WTC11 (cell line): ENCODE measurements around the gene ZNF358. TPM values are rescaled to one million over a fixed set of nuclear protein-coding genes. Genes with fewer than 3 reads are reported as not detected.

Experiments
- ATAC-seq: fragments of 200-7000 bp; cut with Tn5 transposase; 2 replicates; pipeline ENCODE4 v1.10.0; 2021; ENCODE audit warnings: mild to moderate bottlenecking, moderate library complexity
- CTCF ChIA-PET: fragments of 300-600 bp; sonication (Branson Sonifier 250); formaldehyde crosslinking; loops from one replicate; lab custom pipeline; 2021; ENCODE audit warnings: antibody characterized with exemption; lab: Charles Lee
- POLR2A ChIA-PET: fragments of 350-600 bp; sonication (Branson Sonifier 250); formaldehyde crosslinking; loops from one replicate; lab custom pipeline; 2021; ENCODE audit warnings: antibody characterized with exemption; lab: Charles Lee
- DNase-seq: peaks from one replicate; pipeline ENCODE4 v3.0.0; 2021; ENCODE audit warnings: low spot score
- H3K27ac Mint-ChIP-seq: 2 replicates; pipeline ENCODE4 v1.8.0; 2021; ENCODE audit warnings: mixed read lengths
- H3K27me3 Mint-ChIP-seq: 2 replicates; pipeline ENCODE4 v1.8.0; 2021; ENCODE audit warnings: low read depth, mild to moderate bottlenecking, moderate library complexity, mixed read lengths
- H3K36me3 Mint-ChIP-seq: 2 replicates; pipeline ENCODE4 v1.8.0; 2021; ENCODE audit warnings: mixed read lengths
- H3K4me1 Mint-ChIP-seq: 2 replicates; pipeline ENCODE4 v1.8.0; 2022; ENCODE audit warnings: mixed read lengths
- H3K4me3 Mint-ChIP-seq: 2 replicates; pipeline ENCODE4 v1.8.0; 2021; ENCODE audit warnings: mild to moderate bottlenecking, moderate library complexity, mixed read lengths
- H3K9me3 Mint-ChIP-seq: 2 replicates; pipeline ENCODE4 v1.8.0; 2021; ENCODE audit warnings: mixed read lengths
- CREM ChIP-seq: sonication (generic); formaldehyde crosslinking; IDR thresholded peaks from 2 replicates; pipeline ENCODE4 v1.8.1; 2022; ENCODE audit warnings: mild to moderate bottlenecking, missing genetic modification reagents, moderate library complexity
- CTCF ChIP-seq: fragments of 200-600 bp; IDR thresholded peaks from 2 replicates; pipeline ENCODE4 v1.8.0; 2022; ENCODE audit warnings: antibody characterized with exemption
- GTF2I ChIP-seq: fragments of 250-450 bp; sonication (Bioruptor Pico); conservative IDR thresholded peaks from 2 replicates; pipeline ENCODE4 v1.4.0; 2021; ENCODE audit warnings: mild to moderate bottlenecking
- JAZF1 ChIP-seq: fragments of 250-450 bp; sonication (Bioruptor Pico); IDR thresholded peaks from 2 replicates; pipeline ENCODE4 v1.9.0; 2021; ENCODE audit warnings: moderate library complexity, mild to moderate bottlenecking, inconsistent platforms
- JUN ChIP-seq: sonication (generic); formaldehyde crosslinking; IDR thresholded peaks from 2 replicates; pipeline ENCODE4 v1.8.0; 2023; ENCODE audit warnings: mild to moderate bottlenecking, missing genetic modification reagents
- NR2C2 ChIP-seq: sonication (generic); formaldehyde crosslinking; IDR thresholded peaks from 2 replicates; pipeline ENCODE4 v1.8.0; 2022; ENCODE audit warnings: mild to moderate bottlenecking, missing genetic modification reagents
- SMAD4 ChIP-seq: sonication (generic); formaldehyde crosslinking; IDR thresholded peaks from 2 replicates; pipeline ENCODE4 v1.8.0; 2022; ENCODE audit warnings: mild to moderate bottlenecking, missing genetic modification reagents
- SOX15 ChIP-seq: fragments of 250-450 bp; sonication (Bioruptor Pico); IDR thresholded peaks from 2 replicates; pipeline ENCODE4 v1.9.0; 2021; ENCODE audit warnings: mild to moderate bottlenecking
- SP1 ChIP-seq: sonication (generic); formaldehyde crosslinking; conservative IDR thresholded peaks from 2 replicates; pipeline ENCODE4 v1.8.1; 2022; ENCODE audit warnings: missing genetic modification reagents
- ZNF121 ChIP-seq: sonication (generic); formaldehyde crosslinking; IDR thresholded peaks from 2 replicates; pipeline ENCODE4 v1.8.0; 2023; ENCODE audit warnings: missing genetic modification reagents
- ZNF317 ChIP-seq: sonication (generic); formaldehyde crosslinking; IDR thresholded peaks from 2 replicates; pipeline ENCODE4 v1.8.1; 2023; ENCODE audit warnings: low read depth, mild to moderate bottlenecking, moderate library complexity, missing genetic modification reagents, borderline replicate concordance
- ZNF671 ChIP-seq: fragments of 250-450 bp; sonication (Bioruptor Pico); IDR thresholded peaks from 2 replicates; pipeline ENCODE4 v1.8.0; 2021; ENCODE audit warnings: mild to moderate bottlenecking
- total RNA-seq: library from RNA; stranded (reverse); gene quantifications from 3 replicates; pipeline ENCODE4 v1.2.3, GENCODE V29; 2021
- TF ChIP-seq, protein P1 (sequence below): sonication (generic); formaldehyde crosslinking; IDR thresholded peaks from 2 replicates; pipeline ENCODE4 v1.8.0; 2023; ENCODE audit warnings: mild to moderate bottlenecking, missing genetic modification reagents
- TF ChIP-seq, protein P2 (sequence below): fragments of 250-450 bp; sonication (Bioruptor Pico); conservative IDR thresholded peaks from 2 replicates; pipeline ENCODE4 v1.9.0; 2021; ENCODE audit warnings: mild to moderate bottlenecking
- TF ChIP-seq, protein P3 (sequence below): sonication (generic); formaldehyde crosslinking; IDR thresholded peaks from 2 replicates; pipeline ENCODE4 v1.8.1; 2022; ENCODE audit warnings: low read depth, missing genetic modification reagents, borderline replicate concordance
- TF ChIP-seq, protein P4 (sequence below): fragments of 250-450 bp; sonication (Bioruptor Pico); IDR thresholded peaks from 2 replicates; pipeline ENCODE4 v1.9.0; 2021; ENCODE audit warnings: mild to moderate bottlenecking, borderline replicate concordance

Gene ZNF358
- total RNA-seq, 1 experiment from 2014 or later: 37.5 TPM

DNA sequence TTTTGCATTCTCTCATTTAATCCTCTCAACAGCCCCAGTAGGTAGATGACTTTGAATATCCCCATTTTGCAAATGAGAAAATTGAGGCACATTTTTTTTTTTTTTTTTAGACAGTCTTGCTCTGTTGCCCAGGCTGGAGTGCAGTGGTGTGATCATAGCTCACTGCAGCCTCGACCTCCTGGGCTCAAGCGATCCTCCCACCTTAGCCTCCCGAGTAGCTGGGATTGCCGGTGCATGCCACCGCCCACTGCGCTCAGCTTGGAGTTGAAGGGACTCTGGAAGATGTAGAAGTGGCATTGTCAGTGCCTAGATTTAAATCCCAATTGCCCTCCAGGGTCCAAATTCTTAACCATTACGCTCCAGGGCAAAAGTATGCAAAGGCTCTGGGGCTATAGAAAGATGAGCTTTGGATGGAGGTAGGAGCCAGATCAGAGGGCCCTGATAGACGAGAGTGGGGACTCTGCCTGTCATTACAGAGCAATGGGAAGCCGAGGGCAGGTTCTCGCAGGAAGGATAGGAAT is 5.7 kb downstream of the ZNF358 start:
- TF ChIP-seq GTF2I: peak; percentile 52; the same call in 1 of the 2 replicates
- TF ChIP-seq, protein P1, sequence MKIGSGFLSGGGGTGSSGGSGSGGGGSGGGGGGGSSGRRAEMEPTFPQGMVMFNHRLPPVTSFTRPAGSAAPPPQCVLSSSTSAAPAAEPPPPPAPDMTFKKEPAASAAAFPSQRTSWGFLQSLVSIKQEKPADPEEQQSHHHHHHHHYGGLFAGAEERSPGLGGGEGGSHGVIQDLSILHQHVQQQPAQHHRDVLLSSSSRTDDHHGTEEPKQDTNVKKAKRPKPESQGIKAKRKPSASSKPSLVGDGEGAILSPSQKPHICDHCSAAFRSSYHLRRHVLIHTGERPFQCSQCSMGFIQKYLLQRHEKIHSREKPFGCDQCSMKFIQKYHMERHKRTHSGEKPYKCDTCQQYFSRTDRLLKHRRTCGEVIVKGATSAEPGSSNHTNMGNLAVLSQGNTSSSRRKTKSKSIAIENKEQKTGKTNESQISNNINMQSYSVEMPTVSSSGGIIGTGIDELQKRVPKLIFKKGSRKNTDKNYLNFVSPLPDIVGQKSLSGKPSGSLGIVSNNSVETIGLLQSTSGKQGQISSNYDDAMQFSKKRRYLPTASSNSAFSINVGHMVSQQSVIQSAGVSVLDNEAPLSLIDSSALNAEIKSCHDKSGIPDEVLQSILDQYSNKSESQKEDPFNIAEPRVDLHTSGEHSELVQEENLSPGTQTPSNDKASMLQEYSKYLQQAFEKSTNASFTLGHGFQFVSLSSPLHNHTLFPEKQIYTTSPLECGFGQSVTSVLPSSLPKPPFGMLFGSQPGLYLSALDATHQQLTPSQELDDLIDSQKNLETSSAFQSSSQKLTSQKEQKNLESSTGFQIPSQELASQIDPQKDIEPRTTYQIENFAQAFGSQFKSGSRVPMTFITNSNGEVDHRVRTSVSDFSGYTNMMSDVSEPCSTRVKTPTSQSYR: no peak
- peaks cover 15% of the 10 kb centered on the region for H3K4me1 Mint-ChIP-seq
- H3K27ac Mint-ChIP-seq: peak overlapping the region; percentile 21
- peak overlapping the region; percentile 77 for H3K4me3 Mint-ChIP-seq
- H3K36me3 Mint-ChIP-seq: no peaks in the 10 kb centered on the region
- POLR2A ChIA-PET: interaction anchor here (0.7 to 2.0 kb wide), 7 partner anchors 8 to 29 kb away, joined by 3 to 16 read pairs (median 4); partner anchors contain the start of gene PNPLA6
- H3K27me3 Mint-ChIP-seq: no peaks in the 10 kb centered on the region; the same call in 1 of the 2 replicates
- ATAC-seq (peak; percentile 20), DNase-seq (no peak)
- CTCF ChIA-PET: interaction anchor here (0.6 to 2.6 kb wide), 9 partner anchors 14 to 1832 kb away, joined by 3 to 12 read pairs (median 5); partner anchors contain the start of genes PNPLA6 and TRAPPC5
- H3K9me3 Mint-ChIP-seq: no peaks in the 10 kb centered on the region

GRCh38 chr19:7522072-7522922 is 6.4 kb downstream of the ZNF358 start, which contains the start of gene MCOLN1:
Gene MCOLN1 (plus strand): TSS chr19:7522624. CDS start chr19:7522751, 127 bp downstream.
- Mint-ChIP-seq H3K27ac (peak within 1 kb of the TSS; percentile 21), H3K27me3 (no peaks in the 10 kb centered on the region; the same call in 1 of the 2 replicates), H3K4me3 (peak within 1 kb of the TSS; percentile 77), H3K9me3 (no peaks in the 10 kb centered on the region), H3K36me3 (no peaks in the 10 kb centered on the region), H3K4me1 (peaks cover 9% of the 10 kb centered on the region; the same call in 1 of the 2 replicates)
- DNase-seq (peak; percentile 100), ATAC-seq (peak; percentile 91)
- ChIA-PET POLR2A (interaction anchor here (0.6 to 2.0 kb wide), 10 partner anchors 9 to 28 kb away, joined by 3 to 16 read pairs (median 4); partner anchors contain the start of gene PNPLA6), CTCF (interaction anchor here (0.6 to 2.6 kb wide), 17 partner anchors 10 to 1833 kb away, joined by 3 to 12 read pairs (median 5); partner anchors contain the start of genes PNPLA6 and TRAPPC5)
- TF ChIP-seq ZNF671 (CRISPR knock-in tag) (no peak), CTCF (no peak), JUN (CRISPR knock-in tag) (no peak), CREM (CRISPR knock-in tag) (0 out of 2 replicates have a peak, but pooled peaks have one; percentile 48), ZNF121 (CRISPR knock-in tag) (no peak), NR2C2 (CRISPR knock-in tag) (no peak), SP1 (CRISPR knock-in tag) (peak; percentile 100), ZNF317 (CRISPR knock-in tag) (no peak), SMAD4 (CRISPR knock-in tag) (no peak), SOX15 (CRISPR knock-in tag) (no peak), JAZF1 (CRISPR knock-in tag) (no peak)
- TF ChIP-seq, protein P2, sequence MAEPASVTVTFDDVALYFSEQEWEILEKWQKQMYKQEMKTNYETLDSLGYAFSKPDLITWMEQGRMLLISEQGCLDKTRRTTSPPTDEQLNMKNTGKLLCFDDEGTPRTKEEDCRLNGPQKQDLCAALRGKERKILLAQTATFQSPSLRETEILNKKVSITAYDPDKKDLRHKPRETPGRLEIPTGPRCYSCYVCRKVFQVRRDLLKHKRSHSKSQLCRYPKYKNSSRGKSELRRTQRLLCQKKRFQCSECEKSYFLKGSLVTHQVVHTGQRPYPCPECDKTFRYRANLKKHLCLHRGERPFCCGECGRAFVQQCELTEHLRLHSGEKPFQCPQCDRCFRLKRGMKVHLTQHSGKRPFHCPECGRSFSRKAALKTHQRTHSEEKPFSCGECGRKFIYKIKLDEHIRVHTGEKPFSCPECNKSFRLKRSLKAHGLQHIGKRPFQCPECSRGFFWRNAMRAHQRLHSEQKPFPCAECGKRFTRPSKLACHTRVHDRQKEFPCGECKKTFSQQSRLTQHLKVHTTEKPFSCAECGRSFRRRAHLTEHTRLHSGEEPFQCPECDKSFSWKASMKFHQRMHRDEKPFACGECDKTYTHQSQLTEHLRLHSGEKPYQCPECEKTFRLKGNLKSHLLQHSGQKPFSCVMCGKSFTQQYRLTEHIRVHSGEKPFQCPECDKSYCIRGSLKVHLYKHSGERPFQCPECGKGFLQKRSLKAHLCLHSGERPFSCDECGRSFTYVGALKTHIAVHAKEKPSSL: no peak
- TF ChIP-seq, protein P3, sequence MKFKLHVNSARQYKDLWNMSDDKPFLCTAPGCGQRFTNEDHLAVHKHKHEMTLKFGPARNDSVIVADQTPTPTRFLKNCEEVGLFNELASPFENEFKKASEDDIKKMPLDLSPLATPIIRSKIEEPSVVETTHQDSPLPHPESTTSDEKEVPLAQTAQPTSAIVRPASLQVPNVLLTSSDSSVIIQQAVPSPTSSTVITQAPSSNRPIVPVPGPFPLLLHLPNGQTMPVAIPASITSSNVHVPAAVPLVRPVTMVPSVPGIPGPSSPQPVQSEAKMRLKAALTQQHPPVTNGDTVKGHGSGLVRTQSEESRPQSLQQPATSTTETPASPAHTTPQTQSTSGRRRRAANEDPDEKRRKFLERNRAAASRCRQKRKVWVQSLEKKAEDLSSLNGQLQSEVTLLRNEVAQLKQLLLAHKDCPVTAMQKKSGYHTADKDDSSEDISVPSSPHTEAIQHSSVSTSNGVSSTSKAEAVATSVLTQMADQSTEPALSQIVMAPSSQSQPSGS (CRISPR knock-in tag): no peak
- TF ChIP-seq, protein P4, sequence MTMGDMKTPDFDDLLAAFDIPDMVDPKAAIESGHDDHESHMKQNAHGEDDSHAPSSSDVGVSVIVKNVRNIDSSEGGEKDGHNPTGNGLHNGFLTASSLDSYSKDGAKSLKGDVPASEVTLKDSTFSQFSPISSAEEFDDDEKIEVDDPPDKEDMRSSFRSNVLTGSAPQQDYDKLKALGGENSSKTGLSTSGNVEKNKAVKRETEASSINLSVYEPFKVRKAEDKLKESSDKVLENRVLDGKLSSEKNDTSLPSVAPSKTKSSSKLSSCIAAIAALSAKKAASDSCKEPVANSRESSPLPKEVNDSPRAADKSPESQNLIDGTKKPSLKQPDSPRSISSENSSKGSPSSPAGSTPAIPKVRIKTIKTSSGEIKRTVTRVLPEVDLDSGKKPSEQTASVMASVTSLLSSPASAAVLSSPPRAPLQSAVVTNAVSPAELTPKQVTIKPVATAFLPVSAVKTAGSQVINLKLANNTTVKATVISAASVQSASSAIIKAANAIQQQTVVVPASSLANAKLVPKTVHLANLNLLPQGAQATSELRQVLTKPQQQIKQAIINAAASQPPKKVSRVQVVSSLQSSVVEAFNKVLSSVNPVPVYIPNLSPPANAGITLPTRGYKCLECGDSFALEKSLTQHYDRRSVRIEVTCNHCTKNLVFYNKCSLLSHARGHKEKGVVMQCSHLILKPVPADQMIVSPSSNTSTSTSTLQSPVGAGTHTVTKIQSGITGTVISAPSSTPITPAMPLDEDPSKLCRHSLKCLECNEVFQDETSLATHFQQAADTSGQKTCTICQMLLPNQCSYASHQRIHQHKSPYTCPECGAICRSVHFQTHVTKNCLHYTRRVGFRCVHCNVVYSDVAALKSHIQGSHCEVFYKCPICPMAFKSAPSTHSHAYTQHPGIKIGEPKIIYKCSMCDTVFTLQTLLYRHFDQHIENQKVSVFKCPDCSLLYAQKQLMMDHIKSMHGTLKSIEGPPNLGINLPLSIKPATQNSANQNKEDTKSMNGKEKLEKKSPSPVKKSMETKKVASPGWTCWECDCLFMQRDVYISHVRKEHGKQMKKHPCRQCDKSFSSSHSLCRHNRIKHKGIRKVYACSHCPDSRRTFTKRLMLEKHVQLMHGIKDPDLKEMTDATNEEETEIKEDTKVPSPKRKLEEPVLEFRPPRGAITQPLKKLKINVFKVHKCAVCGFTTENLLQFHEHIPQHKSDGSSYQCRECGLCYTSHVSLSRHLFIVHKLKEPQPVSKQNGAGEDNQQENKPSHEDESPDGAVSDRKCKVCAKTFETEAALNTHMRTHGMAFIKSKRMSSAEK: no peak
- TF ChIP-seq, protein P1: peak; percentile 92; the same call in 1 of the 2 replicates
